Smooth muscle cell (in vitro differentiated cells): Measurements from ENCODE around the gene FAM210B. TPM values are rescaled to one million over a fixed set of nuclear protein-coding genes. Genes with fewer than 3 reads are reported as not detected.

Source experiments
- DNase-seq: peaks from one replicate; lab custom pipeline; 2025; ENCODE audit not compliant: unreplicated experiment; lab: John Stamatoyannopoulos, UW
- H2AFZ ChIP-seq: fragments of 200-600 bp; sonication (generic); 2 replicates; pipeline ENCODE4 v1.6.0; 2016; ENCODE audit warnings: antibody characterized with exemption, low read depth, mild to moderate bottlenecking
- H3F3A ChIP-seq: fragments of 200-600 bp; sonication (generic); 2 replicates; pipeline ENCODE4 v1.6.0; 2017; ENCODE audit warnings: antibody characterized with exemption, low read depth
- H3K27ac ChIP-seq: fragments of 200-600 bp; sonication (generic); 2 replicates; pipeline ENCODE4 v1.5.1; 2016; ENCODE audit warnings: low read depth, mild to moderate bottlenecking
- H3K27me3 ChIP-seq: fragments of 200-600 bp; sonication (generic); 2 replicates; pipeline ENCODE4 v1.6.1; 2016; ENCODE audit warnings: low read depth, mild to moderate bottlenecking
- H3K36me3 ChIP-seq: fragments of 200-600 bp; sonication (generic); 2 replicates; pipeline ENCODE4 v1.5.1; 2016; ENCODE audit warnings: low read depth
- H3K4me1 ChIP-seq: fragments of 200-600 bp; sonication (generic); 2 replicates; pipeline ENCODE4 v1.5.1; 2016; ENCODE audit warnings: low read depth
- H3K4me2 ChIP-seq: fragments of 200-600 bp; sonication (generic); 2 replicates; pipeline ENCODE4 v1.6.0; 2016; ENCODE audit warnings: mild to moderate bottlenecking
- H3K4me3 ChIP-seq: fragments of 200-600 bp; sonication (generic); 2 replicates; pipeline ENCODE4 v1.5.1; 2016; ENCODE audit warnings: mild to moderate bottlenecking
- H3K79me2 ChIP-seq: fragments of 200-600 bp; sonication (generic); 2 replicates; pipeline ENCODE4 v1.6.0; 2016; ENCODE audit warnings: low read depth, mild to moderate bottlenecking
- H3K9ac ChIP-seq: fragments of 200-600 bp; sonication (generic); 2 replicates; pipeline ENCODE4 v1.6.0; 2016; ENCODE audit warnings: low read depth
- H3K9me3 ChIP-seq: fragments of 200-600 bp; sonication (generic); replicated peaks from 2 replicates; pipeline ENCODE4 v1.5.1; 2016; ENCODE audit warnings: low read depth
- H4K20me1 ChIP-seq: fragments of 200-600 bp; sonication (generic); 2 replicates; pipeline ENCODE4 v1.6.0; 2016; ENCODE audit warnings: low read depth
- CTCF ChIP-seq: fragments of 200-600 bp; sonication (generic); IDR thresholded peaks from 2 replicates; pipeline ENCODE4 v1.5.1; 2017; ENCODE audit warnings: borderline replicate concordance, mild to moderate bottlenecking, antibody characterized with exemption; ENCODE audit not compliant: insufficient read depth, poor library complexity, severe bottlenecking
- WGBS: methylation state at CpG from one replicate; pipeline ENCODE4 v1.1.7; 2016; ENCODE audit warnings: low lambda C conversion rate; 5-methylcytosine and 5-hydroxymethylcytosine counted together
- polyA plus RNA-seq: library from polyadenylated mRNA; unstranded; fragments of >200 nt; fragmentation: Nextera tagmentation; extraction: Ambion mirVana; gene quantifications from 2 replicates; pipeline ENCODE4 v1.2.1, GENCODE V29; 2016
- total RNA-seq: library from RNA; depleted of rRNA; stranded (reverse); fragments of >200 nt; gene quantifications from 2 replicates; pipeline ENCODE4 v1.2.3, GENCODE V29; 2014

FAM210B gene
- total and polyA plus RNA-seq, 2 experiments from 2014 or later = 32.0 to 38.2 TPM

- Histone ChIP-seq H3K9me3 (no peaks in the 10 kb centered on the region), H3K27ac (peak overlapping the region; percentile 70), H3K4me1 (peaks cover 17% of the 10 kb centered on the region), H2AFZ (peak overlapping the region; percentile 99), H3K9ac (peak overlapping the region; percentile 73), H3K4me2 (peak overlapping the region; percentile 100), H3K36me3 (no peaks in the 10 kb centered on the region), H3K27me3 (no peaks in the 10 kb centered on the region), H3K79me2 (peaks cover 26% of the 10 kb centered on the region), H3F3A (peaks cover 6% of the 10 kb centered on the region), H4K20me1 (peaks cover 32% of the 10 kb centered on the region), H3K4me3 (peak overlapping the region; percentile 97)
- no peak for TF ChIP-seq CTCF
- peak; percentile 25 for DNase-seq
- WGBS = 12% methylated on average over 42 of the region's 51 CpGs
Measured at GRCh38 chr20:56359212-56360132, 698 bp downstream of the FAM210B start.

- Histone ChIP-seq H3K27ac (peak overlapping the region; percentile 70), H3K4me1 (peaks cover 17% of the 10 kb centered on the region), H3K9me3 (no peaks in the 10 kb centered on the region), H3F3A (peaks cover 6% of the 10 kb centered on the region), H3K9ac (no peak overlapping the region), H3K36me3 (no peaks in the 10 kb centered on the region), H3K79me2 (peaks cover 26% of the 10 kb centered on the region), H4K20me1 (peaks cover 35% of the 10 kb centered on the region), H3K4me2 (peak overlapping the region; percentile 100), H3K27me3 (no peaks in the 10 kb centered on the region), H3K4me3 (peak overlapping the region; percentile 97), H2AFZ (peak overlapping the region; percentile 99)
- no peak for TF ChIP-seq CTCF
- WGBS = 49% methylated on average over 14 of the region's 14 CpGs
- no peak for DNase-seq
Measured at GRCh38 chr20:56360133-56360907, 1.5 kb downstream of the FAM210B start.

DNA sequence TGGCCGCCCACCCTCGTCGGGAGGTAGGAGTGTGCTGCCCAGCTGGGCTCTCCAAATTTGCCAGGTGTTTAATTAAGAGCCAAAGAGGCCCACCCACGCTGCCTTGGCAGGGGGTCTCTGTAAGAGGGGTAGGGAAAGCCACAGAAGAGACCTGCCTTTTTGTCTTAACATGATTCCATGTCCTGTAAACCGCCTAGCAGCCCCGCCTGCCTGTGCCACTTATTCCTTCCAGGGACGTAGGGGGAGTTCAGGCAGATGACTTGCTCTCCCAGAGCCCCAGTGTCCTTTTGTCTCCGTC lies 2.1 kb downstream of the FAM210B start:
- peak overlapping the region; percentile 100 for H3K4me2 ChIP-seq
- peaks cover 8% of the 10 kb centered on the region for H3F3A ChIP-seq
- peaks cover 35% of the 10 kb centered on the region for H4K20me1 ChIP-seq
- WGBS = 71% methylated on average over 8 of the region's 8 CpGs
- DNase-seq = no peak
- H3K4me3 ChIP-seq = no peak overlapping the region
- H3K36me3 ChIP-seq = no peaks in the 10 kb centered on the region
- H3K27ac ChIP-seq = no peak overlapping the region
- H3K4me1 ChIP-seq = peaks cover 17% of the 10 kb centered on the region
- H3K79me2 ChIP-seq = peaks cover 26% of the 10 kb centered on the region
- TF ChIP-seq CTCF = no peak
- no peaks in the 10 kb centered on the region for H3K27me3 ChIP-seq
- no peaks in the 10 kb centered on the region for H3K9me3 ChIP-seq
- H3K9ac ChIP-seq = no peak overlapping the region
- H2AFZ ChIP-seq = no peak overlapping the region
